ENCODE data around the gene LIN7C.

DNA sequence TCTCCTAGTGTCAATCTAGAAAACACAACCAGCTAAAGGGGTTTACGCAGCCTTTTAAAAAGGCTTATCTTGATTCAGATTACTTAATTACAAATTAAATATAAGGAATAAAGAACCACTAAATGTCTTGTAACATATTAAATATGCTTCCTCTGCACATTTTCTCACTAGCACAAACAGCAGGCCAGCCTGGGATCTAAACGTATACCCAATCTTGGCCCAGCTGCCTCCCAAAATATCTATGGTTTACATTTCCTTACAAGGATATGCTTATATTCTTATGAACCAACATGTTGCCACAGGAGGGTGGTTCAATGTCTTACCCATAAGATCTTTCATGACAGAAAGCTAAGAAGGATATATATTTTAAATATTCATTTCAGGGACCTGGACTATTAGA is 41.7 kb downstream of the LIN7C start:
- TF ChIP-seq ZNF565 (CRISPR knock-in tag; conservative IDR thresholded peaks at IDR 0.05; ENCODE audit: low read depth) (no peak), SNAI2 (CRISPR knock-in tag; IDR thresholded peaks at IDR 0.05) (no peak), TSHZ2 (CRISPR knock-in tag; IDR thresholded peaks at IDR 0.05) (no peak), ZFP3 (CRISPR knock-in tag; IDR thresholded peaks at IDR 0.05) (no peak), RARB (CRISPR knock-in tag; IDR thresholded peaks at IDR 0.05) (no peak), ZC3H10 (CRISPR knock-in tag; IDR thresholded peaks at IDR 0.05) (no peak)
- TF ChIP-seq, protein P1, sequence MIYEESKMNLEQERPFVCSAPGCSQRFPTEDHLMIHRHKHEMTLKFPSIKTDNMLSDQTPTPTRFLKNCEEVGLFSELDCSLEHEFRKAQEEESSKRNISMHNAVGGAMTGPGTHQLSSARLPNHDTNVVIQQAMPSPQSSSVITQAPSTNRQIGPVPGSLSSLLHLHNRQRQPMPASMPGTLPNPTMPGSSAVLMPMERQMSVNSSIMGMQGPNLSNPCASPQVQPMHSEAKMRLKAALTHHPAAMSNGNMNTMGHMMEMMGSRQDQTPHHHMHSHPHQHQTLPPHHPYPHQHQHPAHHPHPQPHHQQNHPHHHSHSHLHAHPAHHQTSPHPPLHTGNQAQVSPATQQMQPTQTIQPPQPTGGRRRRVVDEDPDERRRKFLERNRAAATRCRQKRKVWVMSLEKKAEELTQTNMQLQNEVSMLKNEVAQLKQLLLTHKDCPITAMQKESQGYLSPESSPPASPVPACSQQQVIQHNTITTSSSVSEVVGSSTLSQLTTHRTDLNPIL (CRISPR knock-in tag; IDR thresholded peaks at IDR 0.05; ENCODE audit: low read depth): no peak
- TF ChIP-seq, protein P2, sequence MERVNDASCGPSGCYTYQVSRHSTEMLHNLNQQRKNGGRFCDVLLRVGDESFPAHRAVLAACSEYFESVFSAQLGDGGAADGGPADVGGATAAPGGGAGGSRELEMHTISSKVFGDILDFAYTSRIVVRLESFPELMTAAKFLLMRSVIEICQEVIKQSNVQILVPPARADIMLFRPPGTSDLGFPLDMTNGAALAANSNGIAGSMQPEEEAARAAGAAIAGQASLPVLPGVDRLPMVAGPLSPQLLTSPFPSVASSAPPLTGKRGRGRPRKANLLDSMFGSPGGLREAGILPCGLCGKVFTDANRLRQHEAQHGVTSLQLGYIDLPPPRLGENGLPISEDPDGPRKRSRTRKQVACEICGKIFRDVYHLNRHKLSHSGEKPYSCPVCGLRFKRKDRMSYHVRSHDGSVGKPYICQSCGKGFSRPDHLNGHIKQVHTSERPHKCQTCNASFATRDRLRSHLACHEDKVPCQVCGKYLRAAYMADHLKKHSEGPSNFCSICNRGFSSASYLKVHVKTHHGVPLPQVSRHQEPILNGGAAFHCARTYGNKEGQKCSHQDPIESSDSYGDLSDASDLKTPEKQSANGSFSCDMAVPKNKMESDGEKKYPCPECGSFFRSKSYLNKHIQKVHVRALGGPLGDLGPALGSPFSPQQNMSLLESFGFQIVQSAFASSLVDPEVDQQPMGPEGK (CRISPR knock-in tag; IDR thresholded peaks at IDR 0.05; ENCODE audit: borderline replicate concordance): no peak

Data from SK-N-SH treated with all-trans-retinoic acid at 6 μM for 48 hours (cell line).